DMS53 treated with DMSO at 0.1 percent for 48 hours (cell line): Measurements from ENCODE around the gene PIP5KL1.

Source experiments
- DNase-seq: peaks from one replicate; lab custom pipeline; 2025; ENCODE audit not compliant: unreplicated experiment; lab: John Stamatoyannopoulos, UW

PIP5KL1 gene

GRCh38 chr9:127950513-127951289 lies 20.1 kb upstream of the PIP5KL1 start:
- no peak for DNase-seq

- DNase-seq, result no peak
Measured at GRCh38 chr9:127949827-127950512, 19.4 kb upstream of the PIP5KL1 start.

- DNase-seq, result no peak
Measured at GRCh38 chr9:127947841-127948710, 17.5 kb upstream of the PIP5KL1 start.

GRCh38 chr9:127946728-127947127 lies 16.2 kb upstream of the PIP5KL1 start:
- no peak for DNase-seq

- DNase-seq, result no peak
Measured at GRCh38 chr9:127945942-127946341, 15.4 kb upstream of the PIP5KL1 start.

- DNase-seq, result no peak
Measured at GRCh38 chr9:127945338-127945737, 14.8 kb upstream of the PIP5KL1 start.

GRCh38 chr9:127944586-127945218 lies 14.1 kb upstream of the PIP5KL1 start:
- no peak for DNase-seq

GRCh38 chr9:127943731-127944144 lies 13.2 kb upstream of the PIP5KL1 start:
- DNase-seq, result peak; percentile 93

- DNase-seq, result no peak
Measured at GRCh38 chr9:127943011-127943662, 12.6 kb upstream of the PIP5KL1 start.

GRCh38 chr9:127942216-127943010 lies 11.8 kb upstream of the PIP5KL1 start:
- peak; percentile 24 for DNase-seq

GRCh38 chr9:127941961-127942215 lies 11.3 kb upstream of the PIP5KL1 start:
- no peak for DNase-seq

- no peak for DNase-seq
Measured at GRCh38 chr9:127941062-127941960, 10.7 kb upstream of the PIP5KL1 start.

- DNase-seq, result no peak
Measured at GRCh38 chr9:127940593-127940992, 10.0 kb upstream of the PIP5KL1 start.

GRCh38 chr9:127938298-127938690 lies 7.7 kb upstream of the PIP5KL1 start:
- peak; percentile 32 for DNase-seq

- peak; percentile 89 for DNase-seq
Measured at GRCh38 chr9:127937388-127938297, 7.1 kb upstream of the PIP5KL1 start, which contains the start of gene DPM2. Gene DPM2, minus strand, starts transcription at chr9:127937854. Its CDS starts 34 bp downstream, at chr9:127937820.

GRCh38 chr9:127937056-127937387 lies 6.4 kb upstream of the PIP5KL1 start:
- DNase-seq, result no peak

GRCh38 chr9:127936347-127936852 lies 5.8 kb upstream of the PIP5KL1 start:
- DNase-seq, result no peak

- no peak for DNase-seq
Measured at GRCh38 chr9:127935765-127936221, 5.2 kb upstream of the PIP5KL1 start.
